OCI-LY7 (cell line): Measurements from ENCODE around the gene TBATA. TPM values are rescaled to one million over a fixed set of nuclear protein-coding genes. Genes with fewer than 3 reads are reported as not detected.
A peak's percentile ranks its signal among the peaks of the same experiment; 100 is the strongest.

Experiments
- BruUV-seq: library from RNA; stranded (reverse); fragments of 400-500 nt; replicated peaks from 2 replicates; lab custom pipeline; 2021; lab: Mats Ljungman, UMichigan
- CTCF ChIA-PET: fragments of 300-600 bp; sonication (Branson Sonifier 250); formaldehyde crosslinking; loops from one replicate; lab custom pipeline; 2022; ENCODE audit warnings: antibody characterized with exemption; ENCODE audit not compliant: unreplicated experiment; lab: Charles Lee
- POLR2A ChIA-PET: fragments of 300-600 bp; sonication (Branson Sonifier 250); formaldehyde crosslinking; loops from one replicate; lab custom pipeline; 2022; ENCODE audit warnings: antibody characterized with exemption; lab: Charles Lee
- DNase-seq: peaks from one replicate; pipeline ENCODE4 v3.0.0-alpha.2; 2015; ENCODE audit warnings: low spot score
- H2AFZ ChIP-seq: fragments of 200-600 bp; sonication (generic), shearing (Covaris generic); 2 replicates; pipeline ENCODE4 v1.6.1; 2014; ENCODE audit warnings: mild to moderate bottlenecking, antibody characterized with exemption, low read length, moderate library complexity
- H3K27ac ChIP-seq: fragments of 200-600 bp; sonication (generic); 2 replicates; pipeline ENCODE4 v1.5.1; 2014; ENCODE audit warnings: mixed run types, low read depth, mild to moderate bottlenecking, moderate library complexity, low read length, inconsistent platforms; ENCODE audit not compliant: poor library complexity, severe bottlenecking
- H3K36me3 ChIP-seq: fragments of 200-600 bp; sonication (generic); 2 replicates; pipeline ENCODE4 v1.6.1; 2014; ENCODE audit warnings: mild to moderate bottlenecking, antibody characterized with exemption, low read length, moderate library complexity, mixed read lengths; ENCODE audit not compliant: insufficient read depth
- H3K4me1 ChIP-seq: fragments of 200-600 bp; sonication (generic); 2 replicates; pipeline ENCODE4 v1.5.1; 2014; ENCODE audit warnings: mild to moderate bottlenecking, low read length; ENCODE audit not compliant: insufficient read depth, poor library complexity, severe bottlenecking
- H3K4me2 ChIP-seq: fragments of 200-600 bp; sonication (generic); 2 replicates; pipeline ENCODE4 v1.6.1; 2014; ENCODE audit warnings: mild to moderate bottlenecking, low read length
- H3K4me3 ChIP-seq: fragments of 200-600 bp; sonication (generic); 2 replicates; pipeline ENCODE4 v1.5.1; 2014; ENCODE audit warnings: mild to moderate bottlenecking, low read depth, low read length; ENCODE audit not compliant: poor library complexity, severe bottlenecking
- H3K79me2 ChIP-seq: fragments of 200-600 bp; sonication (generic); 2 replicates; pipeline ENCODE4 v1.6.1; 2016; ENCODE audit warnings: low read depth, mild to moderate bottlenecking, low read length, moderate library complexity, mixed read lengths; ENCODE audit not compliant: insufficient read depth
- H3K9me2 ChIP-seq: fragments of 200-600 bp; sonication (generic); 2 replicates; pipeline ENCODE4 v1.6.1; 2016; ENCODE audit warnings: mild to moderate bottlenecking, low read length, mixed read lengths; ENCODE audit not compliant: insufficient read depth
- H3K9me3 ChIP-seq: fragments of 200-600 bp; sonication (generic); 2 replicates; pipeline ENCODE4 v1.6.1; 2014; ENCODE audit warnings: mild to moderate bottlenecking, mixed run types, low read length, mixed read lengths
- H4K20me1 ChIP-seq: fragments of 200-600 bp; sonication (generic); 2 replicates; pipeline ENCODE4 v1.6.1; 2014; ENCODE audit warnings: mild to moderate bottlenecking, antibody characterized with exemption, low read length, moderate library complexity, mixed read lengths; ENCODE audit not compliant: insufficient read depth
- CTCF ChIP-seq: fragments of 200-600 bp; sonication (generic); conservative IDR thresholded peaks from 2 replicates; pipeline ENCODE4 v1.5.1; 2014; ENCODE audit warnings: mild to moderate bottlenecking, antibody characterized with exemption, low read length, moderate library complexity, mixed read lengths
- EZH2phosphoT487 ChIP-seq: fragments of 200-600 bp; sonication (generic); IDR thresholded peaks from 2 replicates; pipeline ENCODE4 v1.6.1; 2018; ENCODE audit warnings: low read depth, borderline replicate concordance, mild to moderate bottlenecking, mixed run types, antibody characterized with exemption, low read length, moderate library complexity, mixed read lengths
- intact Hi-C: fragments of 100-400 bp; cut with micrococcal nuclease; formaldehyde crosslinking; loops from one replicate; pipeline ENCODE4 v1.10.0; 2022; ENCODE audit not compliant: unreplicated experiment
- total RNA-seq, 2 experiments: library from RNA; depleted of rRNA in 1 of 2; stranded (reverse); fragments of >200 nt in 1 of 2; shearing (Covaris generic) in 1 of 2; gene quantifications; 2 replicates each; pipeline ENCODE4 v1.2.3, GENCODE V29; 2014 to 2022

TBATA gene
- total RNA-seq, 2 experiments from 2014 or later: not detected

DNA sequence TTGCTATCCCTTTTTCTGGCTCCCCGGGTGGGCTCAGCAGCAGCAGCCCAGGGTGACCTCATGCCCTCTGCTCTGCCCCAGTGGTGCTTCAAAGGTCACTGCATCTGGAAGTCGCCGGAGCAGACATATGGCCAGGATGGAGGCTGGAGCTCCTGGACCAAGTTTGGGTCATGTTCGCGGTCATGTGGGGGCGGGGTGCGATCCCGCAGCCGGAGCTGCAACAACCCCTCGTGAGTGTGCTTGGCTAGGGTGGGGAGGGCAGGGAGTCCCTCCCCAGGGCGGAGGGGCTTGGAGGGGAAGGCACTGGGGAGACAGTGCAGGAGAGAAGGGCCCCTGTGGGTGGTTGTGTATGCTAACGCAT is 46.4 kb downstream of the TBATA start:
- BruUV-seq: no TSS peak
- intact Hi-C loops: no loop called here
- POLR2A ChIA-PET: no interaction called here

GRCh38 chr10:70738006-70738760 is 47.0 kb downstream of the TBATA start:
- Histone ChIP-seq H3K9me2 (no peaks in the 10 kb centered on the region), H3K36me3 (no peaks in the 10 kb centered on the region), H3K79me2 (no peaks in the 10 kb centered on the region), H3K4me1 (no peaks in the 10 kb centered on the region), H3K4me3 (no peak overlapping the region), H3K9me3 (no peaks in the 10 kb centered on the region), H4K20me1 (no peaks in the 10 kb centered on the region), H2AFZ (no peak overlapping the region), H3K27ac (no peak overlapping the region), H3K4me2 (no peak overlapping the region)
- peak; percentile 6 for DNase-seq
- no TSS peak for BruUV-seq
- ChIA-PET CTCF (no interaction called here), POLR2A (no interaction called here)
- intact Hi-C loops: no loop called here
- TF ChIP-seq CTCF (no peak), EZH2phosphoT487 (no peak)

More for the DNA sequence above, 46.4 kb downstream of the TBATA start:
- Histone ChIP-seq H3K4me3 (no peak overlapping the region), H2AFZ (no peak overlapping the region), H4K20me1 (no peaks in the 10 kb centered on the region), H3K36me3 (no peaks in the 10 kb centered on the region), H3K4me2 (no peak overlapping the region), H3K9me2 (no peaks in the 10 kb centered on the region), H3K79me2 (no peaks in the 10 kb centered on the region), H3K4me1 (no peaks in the 10 kb centered on the region), H3K9me3 (no peaks in the 10 kb centered on the region), H3K27ac (no peak overlapping the region)
- CTCF ChIA-PET: no interaction called here
- DNase-seq: no peak
- no peak for TF ChIP-seq CTCF
- no peak for TF ChIP-seq EZH2phosphoT487

- CTCF ChIA-PET: no interaction called here
Measured at GRCh38 chr10:70737250-70737649, 47.9 kb downstream of the TBATA start.

More at GRCh38 chr10:70737250-70737649, 47.9 kb downstream of the TBATA start:
- intact Hi-C loops: no loop called here
- TF ChIP-seq CTCF (no peak), EZH2phosphoT487 (no peak)
- Histone ChIP-seq H3K9me2 (no peaks in the 10 kb centered on the region), H3K9me3 (no peaks in the 10 kb centered on the region), H3K27ac (no peak overlapping the region), H3K4me1 (no peaks in the 10 kb centered on the region), H2AFZ (no peak overlapping the region), H3K79me2 (no peaks in the 10 kb centered on the region), H4K20me1 (no peaks in the 10 kb centered on the region), H3K4me2 (no peak overlapping the region), H3K4me3 (no peak overlapping the region), H3K36me3 (no peaks in the 10 kb centered on the region)
- BruUV-seq: no TSS peak
- POLR2A ChIA-PET: no interaction called here
- no peak for DNase-seq
